K562 (cell line): ENCODE results near the gene CTTNBP2. TPM values are rescaled to one million over a fixed set of nuclear protein-coding genes. Genes with fewer than 3 reads are reported as not detected.

Source experiments
- ATAC-seq: fragments of 200-7000 bp; cut with Tn5 transposase; 3 replicates; pipeline ENCODE4 v1.9.1; 2020; ENCODE audit warnings: moderate library complexity
- BruUV-seq: library from RNA; stranded (reverse); fragments of 400-500 nt; replicated peaks from 2 replicates; lab custom pipeline; 2021; lab: Mats Ljungman, UMichigan
- CTCF ChIA-PET: fragments of 300-600 bp; formaldehyde crosslinking; extraction: SDS; loops from one replicate; lab custom pipeline; 2021; ENCODE audit warnings: low intra/inter-chr PET ratio; lab: Yijun Ruan, JAX
- POLR2A ChIA-PET: fragments of 300-600, 350-650 bp; sonication (Branson Sonifier 250); formaldehyde crosslinking; extraction: SDS; loops from one replicate; lab custom pipeline; 2021; ENCODE audit warnings: antibody characterized with exemption, inconsistent platforms; lab: Yijun Ruan, JAX
- DNase-seq, 4 experiments: peaks; one replicate each; pipeline versions ENCODE4 v3.0.0 to v3.0.0-alpha.2; 2011 to 2018; ENCODE audit warnings: low spot score in 3 of 4, mixed read lengths in 3 of 4; ENCODE audit errors: extremely low read depth in 1 of 4
- FAIRE-seq: peaks from 2 replicates; lab custom pipeline; 2011; peaks lifted over from hg19 to GRCh38; lab: Jason Lieb, UNC
- H2AFZ ChIP-seq: 2 replicates; pipeline ENCODE4 v1.6.0; 2011; ENCODE audit warnings: low read depth, low read length, control low read depth, inconsistent platforms
- H3K27ac ChIP-seq: fragments of 200-600 bp; 3 replicates; pipeline ENCODE4 v1.8.0; 2011; ENCODE audit warnings: low read depth, mild to moderate bottlenecking, control low read depth, inconsistent platforms, low read length, moderate library complexity, mixed read lengths; ENCODE audit errors: extremely low read depth
- H3K27me3 ChIP-seq, 2 experiments: fragments of 300-600 bp in 1 of 2; 2 replicates in 1 of 2; 3 replicates in 1 of 2; pipeline versions ENCODE4 v1.6.0 to v1.8.0; 2011; ENCODE audit warnings: inconsistent platforms in 2 of 2, low read length in 2 of 2, mild to moderate bottlenecking in 1 of 2, mixed read lengths in 1 of 2, moderate library complexity in 1 of 2; ENCODE audit not compliant: control insufficient read depth in 2 of 2, insufficient read depth in 2 of 2
- H3K36me3 ChIP-seq: fragments of 300-600 bp; 3 replicates; pipeline ENCODE4 v1.8.0; 2011; ENCODE audit warnings: mild to moderate bottlenecking, low read length, inconsistent platforms; ENCODE audit not compliant: control insufficient read depth, insufficient read depth
- H3K4me1 ChIP-seq, 2 experiments: fragments of 200-600 bp in 1 of 2; replicated peaks in 1 of 2; 2 replicates in 1 of 2; 3 replicates in 1 of 2; pipeline versions ENCODE4 v1.5.1 to v1.8.0; 2011; ENCODE audit warnings: inconsistent platforms in 2 of 2, low read length in 2 of 2, mild to moderate bottlenecking in 1 of 2, mixed read lengths in 1 of 2, moderate library complexity in 1 of 2; ENCODE audit not compliant: control insufficient read depth in 2 of 2, insufficient read depth in 2 of 2
- H3K4me2 ChIP-seq: 2 replicates; pipeline ENCODE4 v1.6.1; 2011; ENCODE audit warnings: low read length, control low read depth, inconsistent platforms, mixed read lengths; ENCODE audit not compliant: insufficient read depth
- H3K4me3 ChIP-seq: fragments of 200-600 bp; sonication (generic), shearing (Covaris generic); 2 replicates; pipeline ENCODE4 v1.5.1; 2016; ENCODE audit warnings: control low read depth, inconsistent platforms
- H3K79me2 ChIP-seq: fragments of 200-600 bp; 3 replicates; pipeline ENCODE4 v1.8.0; 2011; ENCODE audit warnings: low read length, inconsistent platforms; ENCODE audit not compliant: control insufficient read depth, insufficient read depth
- H3K9ac ChIP-seq, 2 experiments: 2 replicates each; pipeline versions ENCODE4 v1.6.0 to v1.6.1; 2011; ENCODE audit warnings: low read depth in 2 of 2, low read length in 2 of 2, control low read depth in 1 of 2, inconsistent platforms in 1 of 2, mild to moderate bottlenecking in 1 of 2, mixed read lengths in 1 of 2; ENCODE audit not compliant: insufficient read depth in 1 of 2
- H3K9me1 ChIP-seq: one replicate; pipeline ENCODE4 v1.6.0; 2011; ENCODE audit warnings: inconsistent platforms, mild to moderate bottlenecking, low read length, moderate library complexity; ENCODE audit not compliant: control insufficient read depth, insufficient read depth
- H3K9me3 ChIP-seq: replicated peaks from 2 replicates; pipeline ENCODE4 v1.5.1; 2011; ENCODE audit warnings: low read depth, low read length, inconsistent platforms; ENCODE audit not compliant: control insufficient read depth, insufficient read depth
- H4K20me1 ChIP-seq: replicated peaks from 2 replicates; pipeline ENCODE4 v1.6.1; 2011; ENCODE audit warnings: low read length, inconsistent platforms, mixed read lengths; ENCODE audit not compliant: control insufficient read depth, insufficient read depth
- L3MBTL2 ChIP-seq: fragments of 450-650 bp; IDR thresholded peaks from 2 replicates; pipeline ENCODE4 v1.6.1; 2016; ENCODE audit warnings: mild to moderate bottlenecking, moderate library complexity
- TCFL5 ChIP-seq: fragments of 250-450 bp; sonication (Bioruptor Pico); conservative IDR thresholded peaks from 2 replicates; pipeline ENCODE4 v1.6.1; 2021; ENCODE audit warnings: mild to moderate bottlenecking, moderate library complexity, matching md5 sums
- U2AF2 ChIP-seq: fragments of 200-400 bp; formaldehyde crosslinking; optimal IDR thresholded peaks from 2 replicates; pipeline ENCODE3; 2017; ENCODE audit warnings: low read depth, mild to moderate bottlenecking, low read length
- ZNF592 ChIP-seq: fragments of 450-650 bp; IDR thresholded peaks from 2 replicates; pipeline ENCODE4 v1.6.1; 2017; ENCODE audit warnings: antibody characterized with exemption, mild to moderate bottlenecking
- ZNF785 ChIP-seq: fragments of 250-450 bp; sonication (Bioruptor Pico); IDR thresholded peaks from 2 replicates; pipeline ENCODE4 v1.4.0; 2020; ENCODE audit warnings: mild to moderate bottlenecking
- WGBS: fragments of 100-300 bp; shearing (Covaris generic); methylation state at CpG from one replicate; pipeline ENCODE4 v1.1.6; 2016; ENCODE audit warnings: low coverage, mixed read lengths; ENCODE audit not compliant: insufficient coverage; ENCODE audit errors: missing lambda C conversion rate; 5-methylcytosine and 5-hydroxymethylcytosine counted together
- in situ Hi-C: fragments of 300-500 bp; cut with MboI; formaldehyde crosslinking; loops from 4 replicates; pipeline ENCODE4 v1.15.0; 2018; ENCODE audit warnings: inconsistent platforms, mixed read lengths
- intact Hi-C: fragments of 100-400 bp; cut with micrococcal nuclease; formaldehyde crosslinking; loops from 2 replicates; pipeline ENCODE4 v1.14.2; 2022
- polyA plus RNA-seq, 8 experiments: library from polyadenylated mRNA; depleted of rRNA in 4 of 8; stranded (reverse) in 5 of 8; unstranded in 3 of 8; fragments of >200 nt; fragmentation: Nextera tagmentation in 2 of 8; fragmentation: Illumina TruSeq in 1 of 8; extraction: Ambion mirVana in 2 of 8; extraction: Trizol in 1 of 8; gene quantifications; 2 replicates each; pipeline versions ENCODE4 v1.2.1 to v1.2.3, GENCODE V29; 2011 to 2014; ENCODE audit warnings: inconsistent platforms in 1 of 8, missing spikeins in 1 of 8
- total RNA-seq, 7 experiments: library from RNA; depleted of rRNA in 6 of 7; stranded (reverse); fragments of >200 nt in 6 of 7; fragmentation: Illumina TruSeq in 2 of 7; extraction: Trizol in 2 of 7; gene quantifications; 2 replicates each; pipeline versions ENCODE4 v1.2.1 to v1.2.3, GENCODE V29; 2011 to 2021; ENCODE audit warnings: low replicate concordance in 1 of 7
- TF ChIP-seq, protein P1 (sequence below): fragments of 250-450 bp; sonication (Bioruptor Pico); IDR thresholded peaks from 2 replicates; pipeline ENCODE4 v1.5.0; 2020; ENCODE audit warnings: mild to moderate bottlenecking
- TF ChIP-seq, protein P2 (sequence below), 2 experiments: fragments of 450-650 bp in 1 of 2; sonication (generic) in 1 of 2; formaldehyde crosslinking in 1 of 2; IDR thresholded peaks; 2 replicates each; pipeline versions ENCODE4 v1.7.1 to v1.9.0; 2016 to 2022; ENCODE audit warnings: inconsistent platforms in 1 of 2, mild to moderate bottlenecking in 1 of 2, missing genetic modification reagents in 1 of 2

The CTTNBP2 gene
- total and polyA plus RNA-seq, 9 of the 15 experiments (the other 6 are each of a cell fraction or from before 2014, with no cell fraction given) = 0.05 TPM; not detected in 8

- Histone ChIP-seq H3K79me2 (no peaks in the 10 kb centered on the region), H3K4me2 (no peak overlapping the region), H3K36me3 (no peaks in the 10 kb centered on the region), H3K9ac (no peak overlapping the region), H4K20me1 (no peaks in the 10 kb centered on the region), H3K4me3 (no peak overlapping the region), H3K4me1 (no peaks in the 10 kb centered on the region), H3K27me3 (no peaks in the 10 kb centered on the region), H3K27ac (no peak overlapping the region), H3K9me3 (no peaks in the 10 kb centered on the region), H2AFZ (no peak overlapping the region), H3K9me1 (no peaks in the 10 kb centered on the region)
- POLR2A ChIA-PET = interaction anchor here (0.5 to 2.1 kb wide), 3 partner anchors 10 to 29 kb away, joined by 3 to 7 read pairs (median 3); no protein-coding TSS in a partner anchor
- no TSS peak for BruUV-seq
- FAIRE-seq = no peak
- no peak for ATAC-seq
- no peak for DNase-seq
- in situ Hi-C loops = no loop called here
- intact Hi-C loops = no loop called here
- 7% methylated on average over 2 of the region's 2 CpGs for whole genome bisulfite sequencing
- CTCF ChIA-PET = no interaction called here
- TF ChIP-seq, protein P1, sequence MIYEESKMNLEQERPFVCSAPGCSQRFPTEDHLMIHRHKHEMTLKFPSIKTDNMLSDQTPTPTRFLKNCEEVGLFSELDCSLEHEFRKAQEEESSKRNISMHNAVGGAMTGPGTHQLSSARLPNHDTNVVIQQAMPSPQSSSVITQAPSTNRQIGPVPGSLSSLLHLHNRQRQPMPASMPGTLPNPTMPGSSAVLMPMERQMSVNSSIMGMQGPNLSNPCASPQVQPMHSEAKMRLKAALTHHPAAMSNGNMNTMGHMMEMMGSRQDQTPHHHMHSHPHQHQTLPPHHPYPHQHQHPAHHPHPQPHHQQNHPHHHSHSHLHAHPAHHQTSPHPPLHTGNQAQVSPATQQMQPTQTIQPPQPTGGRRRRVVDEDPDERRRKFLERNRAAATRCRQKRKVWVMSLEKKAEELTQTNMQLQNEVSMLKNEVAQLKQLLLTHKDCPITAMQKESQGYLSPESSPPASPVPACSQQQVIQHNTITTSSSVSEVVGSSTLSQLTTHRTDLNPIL (CRISPR knock-in tag) = no peak
- TF ChIP-seq ZNF785 (CRISPR knock-in tag) = no peak
- no peak for TF ChIP-seq ZNF592
- TF ChIP-seq, protein P2, sequence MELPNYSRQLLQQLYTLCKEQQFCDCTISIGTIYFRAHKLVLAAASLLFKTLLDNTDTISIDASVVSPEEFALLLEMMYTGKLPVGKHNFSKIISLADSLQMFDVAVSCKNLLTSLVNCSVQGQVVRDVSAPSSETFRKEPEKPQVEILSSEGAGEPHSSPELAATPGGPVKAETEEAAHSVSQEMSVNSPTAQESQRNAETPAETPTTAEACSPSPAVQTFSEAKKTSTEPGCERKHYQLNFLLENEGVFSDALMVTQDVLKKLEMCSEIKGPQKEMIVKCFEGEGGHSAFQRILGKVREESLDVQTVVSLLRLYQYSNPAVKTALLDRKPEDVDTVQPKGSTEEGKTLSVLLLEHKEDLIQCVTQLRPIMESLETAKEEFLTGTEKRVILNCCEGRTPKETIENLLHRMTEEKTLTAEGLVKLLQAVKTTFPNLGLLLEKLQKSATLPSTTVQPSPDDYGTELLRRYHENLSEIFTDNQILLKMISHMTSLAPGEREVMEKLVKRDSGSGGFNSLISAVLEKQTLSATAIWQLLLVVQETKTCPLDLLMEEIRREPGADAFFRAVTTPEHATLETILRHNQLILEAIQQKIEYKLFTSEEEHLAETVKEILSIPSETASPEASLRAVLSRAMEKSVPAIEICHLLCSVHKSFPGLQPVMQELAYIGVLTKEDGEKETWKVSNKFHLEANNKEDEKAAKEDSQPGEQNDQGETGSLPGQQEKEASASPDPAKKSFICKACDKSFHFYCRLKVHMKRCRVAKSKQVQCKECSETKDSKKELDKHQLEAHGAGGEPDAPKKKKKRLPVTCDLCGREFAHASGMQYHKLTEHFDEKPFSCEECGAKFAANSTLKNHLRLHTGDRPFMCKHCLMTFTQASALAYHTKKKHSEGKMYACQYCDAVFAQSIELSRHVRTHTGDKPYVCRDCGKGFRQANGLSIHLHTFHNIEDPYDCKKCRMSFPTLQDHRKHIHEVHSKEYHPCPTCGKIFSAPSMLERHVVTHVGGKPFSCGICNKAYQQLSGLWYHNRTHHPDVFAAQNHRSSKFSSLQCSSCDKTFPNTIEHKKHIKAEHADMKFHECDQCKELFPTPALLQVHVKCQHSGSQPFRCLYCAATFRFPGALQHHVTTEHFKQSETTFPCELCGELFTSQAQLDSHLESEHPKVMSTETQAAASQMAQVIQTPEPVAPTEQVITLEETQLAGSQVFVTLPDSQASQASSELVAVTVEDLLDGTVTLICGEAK (IDR thresholded peaks at IDR 0.05) = no peak
- TF ChIP-seq, protein P2 (CRISPR knock-in tag; IDR thresholded peaks at IDR 0.05) = no peak
- no peak for TF ChIP-seq L3MBTL2
- TF ChIP-seq TCFL5 (CRISPR knock-in tag) = no peak
- TF ChIP-seq U2AF2 = no peak
Measured at GRCh38 chr7:117825132-117825531, 48.1 kb downstream of the CTTNBP2 start.
